Stimulated activated naive CD4-positive, alpha-beta T cell treated with Interleukin-2 at 50 U/mL for 16 hours (primary cell): ENCODE measurements around the gene HDAC4.

Source experiments
- DNase-seq: peaks from one replicate; lab custom pipeline; 2025; lab: John Stamatoyannopoulos, UW

Gene HDAC4

DNA sequence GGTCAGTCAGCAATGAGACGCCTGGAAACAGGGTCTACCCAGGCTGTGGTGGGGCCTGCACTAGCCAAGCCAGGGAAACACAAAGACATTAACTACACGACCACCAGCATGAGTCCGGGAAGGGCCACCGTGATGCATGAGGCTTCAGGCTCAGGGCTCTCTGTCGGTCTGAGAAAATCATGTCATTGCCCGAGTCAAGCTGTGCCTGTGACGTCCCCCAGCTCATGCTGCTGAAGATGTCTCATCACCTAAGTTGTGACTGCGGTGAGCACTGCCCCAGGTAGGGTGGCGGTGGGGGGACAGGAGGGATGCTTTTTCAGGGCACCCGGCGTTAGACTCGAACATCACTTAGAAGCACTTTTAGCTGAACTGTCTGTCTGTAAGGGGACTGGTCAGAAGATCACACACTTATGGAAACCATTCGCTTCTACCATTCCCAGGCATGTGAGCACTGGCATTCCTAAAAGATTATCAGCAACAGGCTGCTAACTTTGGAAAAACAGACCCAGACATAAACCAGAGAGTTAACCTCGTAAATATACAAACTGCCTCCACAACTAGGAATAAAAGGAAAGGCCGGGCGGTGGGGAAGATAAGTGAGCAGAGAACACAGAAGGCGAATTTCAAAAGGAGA is 234.5 kb downstream of the HDAC4 start:
- no peak for DNase-seq

DNA sequence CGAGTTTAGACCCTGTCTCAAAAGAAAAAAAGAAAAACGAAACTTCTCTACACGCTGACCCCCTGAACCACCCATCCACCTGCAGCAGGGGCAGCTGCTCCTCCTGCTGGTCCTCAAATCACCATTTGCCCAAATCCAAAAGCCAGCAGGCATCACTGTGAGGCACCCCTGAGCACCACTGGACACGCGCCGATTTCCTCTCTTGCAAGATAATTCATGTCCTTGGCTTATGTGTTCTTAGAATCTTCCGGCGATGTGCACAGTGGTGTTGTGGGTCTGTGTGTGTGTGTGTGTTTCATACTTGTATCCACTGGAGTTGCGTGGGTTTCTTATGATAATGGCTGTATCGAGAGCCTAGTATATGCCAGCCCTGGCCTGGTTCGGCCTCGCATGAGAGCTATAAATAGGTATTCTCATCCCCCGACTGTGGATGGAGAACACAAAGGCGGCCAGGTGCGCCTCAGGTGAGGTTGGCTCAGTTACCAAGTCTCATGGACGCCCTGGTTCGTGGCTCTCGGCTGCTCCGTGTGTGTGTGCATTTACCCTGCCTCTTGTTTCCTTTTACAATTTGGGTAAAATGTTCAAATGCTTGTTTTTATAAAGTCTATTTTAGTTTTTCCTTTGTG is 235.5 kb downstream of the HDAC4 start:
- DNase-seq = no peak

- DNase-seq = no peak
Observed at GRCh38 chr2:239164335-239164871, 236.4 kb downstream of the HDAC4 start.

- DNase-seq = no peak
Observed at GRCh38 chr2:239163688-239164334, 237.0 kb downstream of the HDAC4 start.

DNA sequence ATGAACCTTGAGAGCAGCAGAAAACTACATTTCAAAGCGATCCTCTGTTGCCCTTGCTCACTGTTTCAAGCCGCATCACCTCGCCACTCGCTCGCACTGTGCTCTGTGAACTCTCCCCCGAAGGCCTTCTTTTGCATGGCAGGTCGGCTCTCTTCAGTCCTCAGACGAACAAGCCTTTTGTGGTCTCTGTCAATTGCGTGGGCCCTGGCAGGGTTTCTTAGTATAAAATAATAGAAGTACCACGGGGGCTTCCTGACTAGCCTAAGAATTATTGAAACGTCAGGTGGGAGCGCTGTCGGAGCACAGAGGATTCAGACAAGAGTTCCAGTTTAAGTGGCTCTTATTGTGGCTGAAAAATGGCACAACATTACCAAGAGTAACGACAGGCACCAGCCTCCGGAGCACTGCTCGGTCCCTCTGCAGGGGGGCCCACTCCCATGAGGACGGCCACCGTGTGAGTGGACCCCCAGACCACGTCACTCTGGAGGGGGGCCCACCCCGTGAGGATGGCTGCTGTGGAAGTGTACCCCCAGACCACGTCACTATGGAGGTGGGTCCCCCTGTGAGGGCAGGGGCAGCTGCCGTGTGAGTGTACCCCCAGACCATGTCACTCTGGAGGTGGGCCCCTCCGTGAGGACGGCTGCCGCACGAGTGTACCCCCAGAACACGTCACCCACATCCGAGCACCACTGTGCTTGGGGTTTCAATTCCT is 237.7 kb downstream of the HDAC4 start:
- DNase-seq = no peak

DNA sequence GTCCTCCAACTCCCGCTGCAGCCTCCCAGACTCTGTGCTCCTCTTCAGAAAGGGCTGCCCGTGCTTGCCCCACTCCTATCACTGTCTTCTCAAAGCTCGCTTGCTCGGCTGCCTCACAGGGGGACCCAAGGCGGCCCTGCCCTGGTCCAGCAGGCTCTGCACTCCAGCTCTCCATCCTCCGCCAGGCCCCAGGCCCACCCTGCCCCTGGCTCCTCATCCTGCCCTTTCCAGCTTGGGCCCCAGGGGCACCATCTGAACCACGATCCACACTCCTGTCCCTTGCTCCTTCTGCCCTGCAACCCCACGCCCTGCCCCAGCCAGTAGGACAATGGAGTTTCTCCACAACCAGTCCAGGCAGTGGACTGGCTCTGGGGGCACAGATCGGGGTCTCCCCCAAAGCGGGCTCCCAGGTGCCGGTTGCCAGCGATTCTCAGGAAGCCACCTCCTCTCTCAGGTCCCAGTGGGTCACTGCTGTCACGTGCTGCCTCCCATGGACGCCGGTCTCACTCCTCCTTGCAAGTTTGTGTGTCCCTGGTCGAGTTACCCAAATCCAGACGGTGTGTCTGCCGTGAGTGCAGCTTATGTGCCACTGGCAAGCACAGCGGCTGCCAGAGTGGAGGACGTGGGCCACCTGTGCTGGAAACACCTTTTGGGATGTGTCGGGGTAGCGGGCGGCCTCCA is 238.5 kb downstream of the HDAC4 start:
- no peak for DNase-seq

DNA sequence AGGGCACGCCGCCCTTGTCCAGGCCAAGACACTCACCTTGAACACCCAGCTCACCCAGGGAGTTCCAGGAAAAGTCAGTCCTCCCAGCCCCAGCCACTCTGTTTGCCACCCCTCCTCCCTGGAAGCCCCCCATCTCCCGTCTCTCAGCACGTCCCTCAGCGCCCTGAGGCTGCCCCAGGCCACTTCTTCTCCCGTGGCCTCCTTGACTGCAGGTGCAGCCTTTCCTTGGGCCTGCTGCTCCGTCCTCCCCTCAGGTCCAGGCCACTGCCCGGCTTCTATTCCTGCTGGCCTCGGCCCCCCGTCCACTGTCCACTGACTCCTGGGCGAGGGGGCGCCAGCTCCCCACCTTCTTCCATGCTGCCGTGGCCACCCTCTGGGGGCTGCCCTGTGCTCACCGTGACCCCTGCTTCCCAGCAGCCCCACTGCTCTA is 239.1 kb downstream of the HDAC4 start:
- DNase-seq = no peak

GRCh38 chr2:239160226-239161143 is 240.3 kb downstream of the HDAC4 start:
- DNase-seq = no peak

- no peak for DNase-seq
Observed at GRCh38 chr2:239159476-239159911, 241.3 kb downstream of the HDAC4 start.

DNA sequence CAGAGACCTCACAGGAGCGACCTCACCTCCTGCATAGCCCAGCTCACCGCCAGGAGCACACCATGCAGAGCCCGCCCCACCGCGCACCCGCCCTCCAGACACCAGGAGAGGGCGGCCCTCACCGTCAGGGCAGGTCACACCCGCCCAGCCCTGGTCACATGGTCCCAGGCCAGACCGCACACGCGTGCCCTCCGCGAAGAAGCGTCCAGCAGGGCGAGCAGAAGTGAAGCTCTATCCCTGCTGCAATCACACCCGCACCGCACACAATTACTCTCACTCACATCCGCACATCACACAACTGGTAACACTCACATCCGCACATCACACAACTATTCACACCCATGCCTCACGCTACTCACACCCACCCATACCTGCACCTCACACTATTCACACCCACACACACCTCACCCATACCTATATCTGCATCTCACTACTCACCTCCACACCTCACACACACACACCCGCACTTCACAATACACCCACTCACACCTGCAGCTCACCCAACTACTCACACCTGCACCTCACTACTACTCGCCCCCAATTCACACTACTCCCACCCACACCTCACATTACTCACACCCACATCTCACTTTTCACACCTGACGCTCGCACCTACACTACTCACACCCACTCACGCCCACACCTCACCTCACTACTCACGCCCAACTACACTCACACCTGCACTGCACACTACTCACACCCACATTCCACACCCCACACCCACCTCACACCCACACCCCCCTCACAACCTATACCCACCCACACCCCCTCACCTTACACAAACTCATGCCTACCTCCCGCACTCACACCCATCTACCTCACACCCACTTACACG is 242.0 kb downstream of the HDAC4 start:
- no peak for DNase-seq

DNA sequence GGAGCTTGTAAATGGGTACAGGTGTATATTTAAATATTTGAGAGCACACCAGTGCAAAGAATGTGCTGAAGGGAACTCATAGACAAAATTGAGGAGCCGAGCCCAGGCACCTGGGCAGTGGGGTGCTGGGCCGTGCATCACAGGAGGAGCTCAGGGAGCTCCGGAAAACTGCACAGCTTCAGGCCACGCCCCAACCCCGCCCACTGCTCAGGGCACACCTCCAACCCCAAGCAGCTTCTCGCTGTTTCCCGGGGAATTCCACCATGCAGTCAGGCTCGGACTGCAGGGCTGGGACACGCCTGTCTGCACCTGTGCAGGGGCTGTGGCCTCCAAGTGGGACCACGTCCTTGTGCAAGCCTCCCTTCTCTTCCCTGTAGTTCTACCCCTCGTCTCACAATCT is 243.0 kb downstream of the HDAC4 start:
- no peak for DNase-seq

DNA sequence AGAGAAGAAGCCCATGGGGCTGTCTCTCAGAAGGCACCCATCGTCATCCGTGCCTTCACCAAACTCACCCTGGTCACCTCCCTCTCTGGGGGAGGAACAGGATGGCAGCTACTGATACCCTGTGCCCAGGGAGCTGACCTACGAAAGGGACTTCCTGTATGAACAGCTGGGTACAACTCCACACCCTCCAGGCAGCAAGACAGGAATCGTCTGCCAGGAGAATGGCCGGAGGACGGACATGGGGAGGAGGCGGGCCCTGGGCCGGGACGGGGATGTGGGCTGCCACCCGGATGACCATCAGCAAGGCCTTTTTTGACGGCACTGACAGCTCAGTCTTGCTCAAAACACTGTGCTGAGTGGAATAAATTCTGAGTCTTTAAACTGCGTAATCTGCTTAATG is 243.6 kb downstream of the HDAC4 start:
- no peak for DNase-seq

DNA sequence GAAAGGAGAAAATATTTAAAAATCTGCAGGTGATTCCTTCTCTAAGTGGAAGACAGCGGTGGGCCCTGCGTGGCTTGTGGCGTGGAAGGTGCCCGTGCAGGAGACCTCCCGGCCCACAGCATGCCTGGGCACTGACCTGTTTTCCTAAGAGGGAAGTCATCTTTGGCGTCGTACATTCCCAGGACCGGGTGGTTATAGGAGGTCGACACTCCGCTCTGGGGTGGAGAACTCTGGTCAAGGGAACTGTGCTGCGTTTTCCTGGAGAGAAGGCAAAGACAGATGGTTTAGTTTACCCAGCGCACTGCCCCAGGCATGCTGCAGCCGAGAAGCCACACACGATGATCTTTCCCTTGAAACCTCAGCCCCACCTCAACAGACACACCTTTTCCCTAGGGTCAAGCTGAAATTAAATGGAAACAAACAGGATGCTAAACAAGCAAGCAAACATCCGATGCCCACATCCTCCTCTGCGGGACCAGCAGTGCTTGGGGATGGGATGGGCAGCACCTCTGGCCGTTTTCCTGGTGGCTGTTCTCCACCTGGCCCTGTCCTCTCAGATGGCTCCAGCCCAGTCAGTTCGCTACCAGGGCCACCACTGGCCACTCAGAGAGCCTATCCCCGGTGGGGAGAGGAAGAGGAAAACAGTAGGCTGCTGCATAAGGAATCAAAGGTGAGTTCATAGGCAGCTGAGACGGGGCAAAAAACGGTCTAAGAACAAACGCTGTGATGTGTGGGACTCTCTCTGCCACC is 244.1 kb downstream of the HDAC4 start:
- no peak for DNase-seq

DNA sequence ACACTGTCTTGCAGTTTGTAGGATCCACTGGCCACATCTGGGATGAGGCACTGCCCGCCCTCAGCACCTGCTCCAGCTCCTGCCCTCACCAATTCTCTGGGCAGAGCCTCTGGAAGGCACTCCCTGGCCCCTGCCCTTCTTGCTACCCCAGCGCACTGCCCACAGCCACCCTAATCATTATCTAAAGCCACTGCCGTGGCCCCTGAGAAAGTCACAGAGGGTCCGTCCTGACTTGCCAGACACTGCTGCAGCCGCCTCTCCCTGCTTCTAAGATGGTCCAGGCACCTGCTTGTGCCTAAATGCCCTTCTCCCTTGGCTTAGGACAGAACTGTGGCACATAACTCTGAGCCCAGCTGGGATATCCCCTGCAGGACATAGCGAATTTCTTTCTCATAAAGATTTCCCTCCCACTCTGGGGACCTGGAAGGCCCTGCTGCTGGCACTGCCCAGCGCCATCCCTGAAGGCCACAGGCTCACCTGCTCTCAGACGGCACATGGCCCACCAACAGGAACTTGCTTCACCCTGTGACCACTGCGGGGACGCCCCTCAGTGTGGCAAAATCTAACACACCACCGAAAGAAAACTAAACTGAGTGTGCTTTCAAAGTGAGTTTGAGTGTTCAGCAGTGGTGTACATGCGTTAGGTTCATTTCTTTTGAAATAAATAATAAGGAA is 244.9 kb downstream of the HDAC4 start:
- DNase-seq = no peak

DNA sequence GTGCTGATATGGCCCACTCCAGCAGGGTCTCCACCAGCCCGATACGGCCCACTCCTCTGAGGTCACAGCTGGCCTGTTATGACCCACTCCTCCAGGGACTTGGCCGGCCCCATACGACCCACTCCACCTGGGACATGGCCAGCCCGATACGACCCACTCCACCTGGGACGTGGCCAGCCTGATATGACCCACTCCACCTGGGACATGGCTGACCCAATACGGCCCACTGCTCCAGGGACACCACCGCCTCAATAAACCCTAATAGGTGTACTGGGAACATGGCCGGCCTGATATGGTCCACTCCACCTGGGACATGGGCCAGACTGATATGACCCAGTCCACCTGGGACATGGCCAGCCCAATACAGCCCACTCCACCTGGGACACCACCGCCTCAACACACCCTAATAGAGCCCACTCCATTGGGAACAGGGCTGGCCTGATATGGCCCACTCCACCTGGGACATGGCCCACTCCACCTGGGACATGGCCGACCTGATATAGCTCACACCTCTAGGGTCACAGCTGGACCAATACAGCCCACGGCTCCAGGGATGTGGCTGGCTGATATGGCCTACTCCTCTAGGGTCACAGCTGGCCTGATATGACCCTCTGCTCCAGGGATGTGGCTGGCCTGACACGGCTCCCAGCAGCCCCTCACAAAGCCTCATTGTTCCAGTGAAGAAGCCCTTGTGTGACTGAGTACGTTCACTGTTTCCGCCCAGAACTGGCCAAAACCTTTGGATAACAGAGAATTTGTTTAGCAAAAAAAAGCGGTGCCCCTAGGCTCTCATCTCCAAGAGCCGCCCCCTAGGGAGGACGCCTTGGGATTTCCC is 245.6 kb downstream of the HDAC4 start:
- no peak for DNase-seq

GRCh38 chr2:239153806-239154591 is 246.8 kb downstream of the HDAC4 start:
- DNase-seq = no peak

DNA sequence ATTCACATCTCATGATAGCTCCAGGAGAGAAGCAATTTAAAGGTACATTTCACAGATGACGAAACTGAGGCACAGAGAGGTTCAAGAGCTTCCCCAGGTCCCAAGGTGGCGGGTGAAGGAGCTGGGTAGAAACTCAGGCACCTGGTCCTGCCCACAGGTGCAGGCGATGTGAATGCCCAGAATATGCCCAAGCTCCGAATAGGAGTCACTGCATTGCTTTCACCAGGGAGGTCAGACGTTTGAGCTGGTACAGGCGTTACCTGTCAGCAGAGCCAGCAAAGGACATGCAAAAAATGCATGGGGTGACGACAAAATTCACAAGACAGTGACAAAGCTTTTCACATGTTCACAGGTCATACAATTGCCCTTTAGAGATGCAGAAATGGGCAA is 247.9 kb downstream of the HDAC4 start:
- DNase-seq = no peak
